HT-29 (cell line): Measurements from ENCODE around the gene ORM2. TPM values are rescaled to one million over a fixed set of nuclear protein-coding genes. Genes with fewer than 3 reads are reported as not detected.

Experiments used
- DNase-seq: peaks from one replicate; pipeline ENCODE4 v3.0.0-alpha.2; 2015; ENCODE audit warnings: low spot score
- total RNA-seq: library from RNA; depleted of rRNA; stranded (reverse); fragments of >200 nt; shearing (Covaris generic); gene quantifications from 2 replicates; pipeline ENCODE4 v1.2.3, GENCODE V29; 2014

Gene ORM2
- total RNA-seq, 1 experiment from 2014 or later, result not detected

- no peak for DNase-seq
Observed at GRCh38 chr9:114291886-114292590, 37.6 kb upstream of the ORM2 start.

GRCh38 chr9:114294664-114295063, 35.0 kb upstream of the ORM2 start:
- DNase-seq, result no peak

- no peak for DNase-seq
Observed at GRCh38 chr9:114296338-114296737, 33.3 kb upstream of the ORM2 start.

GRCh38 chr9:114299286-114300152, 30.1 kb upstream of the ORM2 start:
- no peak for DNase-seq

DNA sequence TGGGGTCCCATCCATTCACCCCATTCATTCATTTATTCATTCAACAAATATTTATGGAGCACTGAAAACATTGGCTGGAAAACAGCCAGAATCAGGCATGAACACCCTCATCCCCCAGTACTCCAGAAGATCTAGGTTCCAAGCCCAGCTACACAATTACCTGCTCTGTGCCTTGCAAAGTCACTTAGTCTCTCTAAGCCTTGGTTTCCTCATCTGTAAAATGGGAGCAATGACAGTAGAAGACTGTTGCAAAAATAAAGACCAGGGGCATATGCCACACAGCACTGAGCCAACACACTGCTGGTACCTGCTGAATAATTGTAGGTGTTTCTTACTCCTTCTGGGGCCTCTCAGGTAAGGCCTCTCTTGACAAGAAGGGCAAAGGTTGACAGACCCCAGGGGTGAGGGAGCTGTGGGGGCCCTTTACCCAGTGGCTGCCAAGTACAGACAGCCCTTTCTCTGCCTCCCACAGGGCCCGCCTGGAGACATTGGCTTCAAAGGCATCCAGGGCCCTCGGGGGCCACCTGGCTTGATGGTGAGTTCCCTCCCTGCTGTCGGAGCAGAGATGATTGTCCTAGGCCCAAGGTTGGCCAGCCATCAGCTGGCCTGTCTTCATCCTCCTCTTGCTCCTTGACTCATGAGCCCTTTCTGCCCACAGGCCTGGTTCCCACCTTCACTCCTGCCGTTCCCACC, 29.4 kb upstream of the ORM2 start:
- DNase-seq, result no peak

GRCh38 chr9:114300846-114301797, 28.5 kb upstream of the ORM2 start:
- no peak for DNase-seq

GRCh38 chr9:114301798-114302565, 27.7 kb upstream of the ORM2 start:
- no peak for DNase-seq

GRCh38 chr9:114302727-114303126, 26.9 kb upstream of the ORM2 start:
- DNase-seq, result no peak

DNA sequence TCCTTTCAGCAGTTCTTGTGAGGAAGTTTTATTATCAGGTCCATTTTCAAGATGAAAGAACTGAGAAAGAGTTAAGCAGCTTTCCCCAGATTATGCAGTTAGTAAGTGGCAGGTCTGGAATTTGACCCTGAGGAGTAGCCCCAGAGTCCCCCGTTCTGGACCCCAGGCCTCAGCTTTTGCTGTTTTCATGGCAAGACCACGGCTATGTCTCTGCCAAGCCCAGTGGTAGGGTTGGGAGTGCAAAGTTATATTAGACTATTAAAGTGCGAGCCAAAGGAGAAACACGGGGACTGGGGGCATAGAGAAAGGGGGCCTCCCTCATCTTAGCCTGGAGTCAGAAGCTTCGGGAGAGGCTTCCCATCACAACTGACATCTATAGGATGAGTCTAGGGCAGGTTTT, 26.1 kb upstream of the ORM2 start:
- DNase-seq, result no peak

DNA sequence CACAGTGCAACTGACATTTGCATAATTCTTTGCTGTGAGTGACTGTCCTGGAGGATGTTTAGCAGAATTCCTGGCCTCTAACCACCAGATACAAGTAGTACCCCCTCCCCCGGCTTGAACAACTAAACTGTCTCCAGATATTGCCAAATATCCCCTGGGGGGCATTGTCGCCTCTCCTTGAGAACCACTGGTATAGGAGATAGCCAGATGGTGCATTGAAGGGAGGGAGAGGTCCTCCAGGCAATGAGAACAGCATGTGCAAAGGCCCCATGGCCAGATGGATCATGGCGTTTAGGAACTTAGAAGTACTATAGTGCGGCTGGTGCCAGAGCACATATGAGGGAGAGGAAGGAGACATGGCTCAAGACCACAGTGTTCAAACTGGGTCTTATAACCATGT, 25.7 kb upstream of the ORM2 start:
- no peak for DNase-seq

DNA sequence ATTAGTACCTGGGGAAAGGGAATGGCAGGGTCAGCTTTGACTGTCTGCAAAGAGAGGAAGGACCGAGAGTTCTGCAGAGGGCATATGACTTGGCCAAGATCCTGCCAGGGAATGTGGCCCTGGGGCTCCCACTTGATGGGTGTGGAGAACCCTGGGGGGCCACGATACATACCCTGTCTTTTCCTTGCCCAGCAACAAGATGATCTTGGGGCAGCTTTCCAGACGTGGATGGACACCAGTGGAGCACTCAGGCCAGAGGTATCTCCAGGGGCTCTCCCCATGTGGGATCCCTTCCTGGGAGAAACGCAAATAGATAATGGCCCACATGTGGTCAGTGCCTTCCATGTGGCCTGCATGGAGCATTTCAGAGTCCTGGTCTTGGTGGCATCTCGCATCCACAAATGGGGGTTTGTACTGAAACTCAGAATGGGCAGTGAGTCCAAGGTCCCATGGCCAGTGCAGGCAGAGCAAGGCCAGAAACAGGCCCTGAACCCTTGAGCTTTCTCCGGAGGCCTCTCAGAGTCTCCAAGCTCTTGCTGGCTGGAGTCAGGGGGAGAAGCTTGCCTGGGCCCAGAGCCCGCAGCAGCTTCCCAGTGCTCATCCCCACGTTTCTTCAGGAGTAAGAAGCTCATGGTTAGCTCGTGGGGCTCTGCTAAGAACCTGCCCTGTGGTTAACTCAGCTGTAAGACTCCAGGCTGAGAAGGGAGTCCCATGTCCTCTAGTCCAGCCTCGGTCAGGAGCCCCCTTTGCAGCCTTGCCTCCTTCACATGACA, 25.1 kb upstream of the ORM2 start:
- DNase-seq, result no peak

DNA sequence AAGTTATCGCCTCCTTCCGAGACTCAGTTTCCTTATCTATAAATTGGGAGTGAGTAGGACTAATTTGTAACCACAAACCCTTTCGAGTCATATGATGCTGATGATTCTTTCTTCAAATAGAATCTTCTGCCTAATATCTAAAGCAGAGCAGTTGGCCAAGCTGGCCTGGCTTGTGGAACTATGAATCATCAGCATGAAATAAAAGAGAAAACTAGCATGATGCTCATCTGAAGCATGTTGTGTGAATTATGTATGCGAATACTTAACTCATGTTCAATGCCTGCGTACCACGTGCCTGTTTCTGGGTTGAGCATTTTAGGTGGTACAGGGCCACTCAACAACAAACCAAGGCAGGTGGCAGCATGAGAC, 21.8 kb upstream of the ORM2 start:
- DNase-seq, result no peak

DNA sequence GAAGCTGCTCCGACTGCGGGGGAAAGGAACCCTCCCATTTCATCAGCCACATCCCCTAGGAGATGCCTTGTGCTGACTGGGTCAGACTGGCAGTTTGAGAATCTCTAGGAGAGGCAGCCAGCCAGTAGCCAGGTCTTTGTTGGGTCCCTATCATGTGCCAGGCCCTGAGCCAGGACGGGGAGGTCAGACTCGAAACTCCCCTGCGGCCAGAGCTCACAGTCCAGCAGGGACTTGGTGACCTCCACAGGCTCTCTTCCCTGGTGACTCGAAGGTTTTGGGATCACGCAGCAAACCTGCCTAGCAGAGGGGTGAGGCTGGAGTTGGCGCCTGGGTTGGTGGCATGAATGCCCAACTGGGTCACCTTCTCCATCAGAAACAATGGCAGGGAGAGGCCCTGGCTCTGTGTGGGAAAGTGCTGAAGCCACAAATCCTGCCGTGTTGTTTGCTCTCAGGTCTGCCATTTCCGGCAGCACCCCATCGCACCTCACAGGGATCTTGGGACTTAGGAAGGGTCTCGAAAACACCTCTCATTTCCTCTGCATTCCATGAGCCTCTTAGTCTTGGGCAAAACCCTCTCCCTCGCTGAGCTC, 21.2 kb upstream of the ORM2 start:
- DNase-seq, result no peak

- DNase-seq, result no peak
Observed at GRCh38 chr9:114309096-114309495, 20.6 kb upstream of the ORM2 start.

DNA sequence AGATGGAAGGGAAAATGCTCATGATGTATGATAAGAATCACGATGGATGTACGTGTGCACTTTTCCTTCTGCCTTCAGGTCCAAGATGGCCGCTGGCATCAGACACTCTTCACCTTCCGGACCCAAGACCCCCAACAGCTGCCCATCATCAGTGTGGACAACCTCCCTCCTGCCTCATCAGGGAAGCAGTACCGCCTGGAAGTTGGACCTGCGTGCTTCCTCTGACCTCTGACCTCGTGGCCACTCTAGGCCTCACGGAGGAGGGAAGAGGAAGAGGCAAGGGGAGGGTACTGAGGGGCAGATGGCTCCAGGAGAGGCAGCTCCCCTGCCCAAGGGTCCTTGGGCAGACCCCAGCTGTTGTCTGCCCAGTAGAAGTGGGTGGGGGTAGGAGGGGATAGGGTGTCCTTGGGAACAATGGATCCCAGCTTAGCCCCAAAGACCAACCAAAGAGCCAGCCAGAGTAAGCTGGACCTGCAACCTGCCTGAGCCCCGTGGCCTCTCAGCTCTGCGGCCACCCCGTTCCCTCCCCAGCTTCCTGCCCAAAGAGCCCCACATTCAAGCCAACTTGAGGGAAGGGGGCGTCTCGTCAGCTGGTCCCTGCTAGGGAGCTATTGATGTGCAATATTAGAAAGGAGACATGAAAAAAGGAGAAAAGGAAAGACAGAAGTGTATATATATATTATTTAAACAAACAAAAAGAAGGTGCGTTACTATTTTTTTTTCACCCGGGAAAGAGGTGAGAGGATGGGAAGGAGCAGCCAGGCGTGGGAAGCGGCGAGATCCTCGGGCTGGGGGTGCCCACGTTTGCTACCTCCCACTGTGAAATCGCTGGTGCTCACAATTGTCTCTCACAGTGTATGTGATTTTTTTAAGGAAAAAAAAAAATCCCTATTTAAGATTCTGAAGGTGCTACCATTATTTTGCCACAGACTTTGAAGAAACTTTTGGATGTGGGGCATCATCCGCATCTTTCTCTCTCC, 18.9 kb upstream of the ORM2 start:
- no peak for DNase-seq

DNA sequence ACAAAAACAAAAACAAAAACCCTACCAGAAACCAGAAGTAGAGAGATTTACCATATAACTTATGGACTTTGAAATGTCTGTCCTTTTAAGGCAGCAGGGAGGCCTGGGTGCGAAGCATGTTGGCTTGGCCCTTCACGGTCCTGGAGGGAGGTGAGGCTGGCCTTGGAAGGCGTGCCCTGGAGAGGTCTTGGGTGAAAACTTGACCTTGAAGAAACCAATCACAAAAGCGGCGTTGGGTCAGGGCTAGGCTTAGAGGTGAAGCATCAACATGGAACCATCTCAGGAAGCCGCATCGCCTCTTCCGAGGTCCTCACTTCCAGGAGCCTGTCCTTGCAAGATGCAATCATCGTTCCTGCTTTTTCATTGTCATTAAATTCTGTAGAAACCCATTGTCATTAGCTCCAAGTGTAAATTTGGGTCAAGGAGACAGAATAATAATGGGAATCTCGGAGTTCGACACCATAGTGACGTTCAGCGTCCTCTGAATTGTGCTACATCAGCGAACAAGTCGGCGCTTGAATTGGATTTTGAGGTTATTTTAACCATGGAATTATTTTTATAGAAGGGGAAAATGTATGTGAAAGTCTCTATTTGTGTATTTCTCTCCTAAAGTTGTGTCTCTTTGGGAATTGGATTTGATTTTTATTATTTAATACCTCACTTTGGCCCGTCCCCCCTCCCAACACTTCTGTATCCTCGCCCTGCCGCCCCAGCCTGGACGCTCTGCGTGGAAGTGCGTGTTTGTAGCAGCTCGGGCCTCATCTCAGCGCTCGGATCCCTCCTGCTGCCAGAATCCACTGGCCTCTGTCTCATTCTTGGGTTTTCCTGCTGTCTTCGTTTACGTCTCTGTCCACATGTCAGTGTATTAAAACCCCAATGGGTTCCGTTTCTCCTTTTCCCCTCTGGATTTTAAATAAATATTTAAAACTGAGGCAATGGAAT, 17.8 kb upstream of the ORM2 start:
- DNase-seq, result no peak

DNA sequence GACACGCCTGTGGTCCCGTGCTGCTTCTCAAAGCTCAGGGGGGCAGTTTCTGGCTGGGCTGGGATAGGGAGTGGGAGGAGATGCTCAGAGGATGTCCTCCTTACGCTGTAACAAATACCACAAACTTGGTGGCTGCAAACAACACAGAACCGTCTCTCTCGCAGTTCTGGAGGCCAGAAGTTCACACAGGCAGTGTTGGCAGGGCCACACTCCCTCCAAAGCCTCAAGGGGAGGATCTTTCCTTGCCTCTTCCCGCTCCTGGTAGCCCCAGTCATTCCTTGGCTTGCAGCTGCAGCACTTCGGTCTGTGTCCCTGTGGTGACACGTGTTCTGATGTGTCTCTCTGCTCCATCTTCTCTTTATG, 17.2 kb upstream of the ORM2 start:
- no peak for DNase-seq
